ENCODE results near the gene MTFR1L. TPM values are rescaled to one million over a fixed set of nuclear protein-coding genes. Genes with fewer than 3 reads are reported as not detected.
A peak's percentile ranks its signal among the peaks of the same experiment; 100 is the strongest.

The MTFR1L gene
- total RNA-seq, 1 experiment from 2014 or later: 47.5 TPM

- no peak for DNase-seq (ENCODE audit: low read depth)
Observed at GRCh38 chr1:25787760-25788166, 32.0 kb upstream of the MTFR1L start.

GRCh38 chr1:25790472-25790871 is 29.3 kb upstream of the MTFR1L start:
- no peak for DNase-seq (ENCODE audit: low read depth)

- DNase-seq (ENCODE audit: low read depth): no peak
Observed at GRCh38 chr1:25792115-25792514, 27.6 kb upstream of the MTFR1L start.

GRCh38 chr1:25793585-25794170 is 26.1 kb upstream of the MTFR1L start:
- DNase-seq (ENCODE audit: low read depth): no peak

GRCh38 chr1:25794325-25794724 is 25.4 kb upstream of the MTFR1L start:
- DNase-seq (ENCODE audit: low read depth): peak; percentile 43

- no peak for DNase-seq (ENCODE audit: low read depth)
Observed at GRCh38 chr1:25795211-25795610, 24.5 kb upstream of the MTFR1L start.

GRCh38 chr1:25795946-25796810 is 23.6 kb upstream of the MTFR1L start:
- DNase-seq (ENCODE audit: low read depth): no peak

- DNase-seq (ENCODE audit: low read depth): peak; percentile 67
Observed at GRCh38 chr1:25796811-25797458, 22.8 kb upstream of the MTFR1L start.

- DNase-seq (ENCODE audit: low read depth): no peak
Observed at GRCh38 chr1:25797939-25798338, 21.8 kb upstream of the MTFR1L start.

- DNase-seq (ENCODE audit: low read depth): no peak
Observed at GRCh38 chr1:25798666-25799351, 20.9 kb upstream of the MTFR1L start.

GRCh38 chr1:25799352-25799934 is 20.3 kb upstream of the MTFR1L start:
- no peak for DNase-seq (ENCODE audit: low read depth)

- DNase-seq (ENCODE audit: low read depth): peak; percentile 54
Observed at GRCh38 chr1:25799935-25800702, 19.6 kb upstream of the MTFR1L start, which contains the start of gene SELENON. TSS of gene SELENON (plus strand) at chr1:25800193. CDS start at chr1:25800231, 38 bp downstream.

- no peak for DNase-seq (ENCODE audit: low read depth)
Observed at GRCh38 chr1:25800703-25801377, 18.9 kb upstream of the MTFR1L start.

GRCh38 chr1:25802915-25803314 is 16.8 kb upstream of the MTFR1L start:
- no peak for DNase-seq (ENCODE audit: low read depth)

- DNase-seq (ENCODE audit: low read depth): no peak
Observed at GRCh38 chr1:25803368-25803767, 16.4 kb upstream of the MTFR1L start.

GRCh38 chr1:25804244-25804963 is 15.3 kb upstream of the MTFR1L start:
- DNase-seq (ENCODE audit: low read depth): no peak

GRCh38 chr1:25804964-25805862 is 14.5 kb upstream of the MTFR1L start:
- DNase-seq (ENCODE audit: low read depth): no peak

- no peak for DNase-seq (ENCODE audit: low read depth)
Observed at GRCh38 chr1:25805863-25806225, 13.9 kb upstream of the MTFR1L start.
